Thyroid gland (tissue), 4 donors: ENCODE measurements around the gene PCDH12. TPM values are rescaled to one million over a fixed set of nuclear protein-coding genes. Genes with fewer than 3 reads are reported as not detected.

Experiments
- DNase-seq, 2 donors: peaks; one replicate each; pipeline ENCODE4 v3.0.0-alpha.2; 2019
- H3K27ac ChIP-seq, 3 donors: fragments of 200-600 bp; sonication (generic); 1 replicate in 2 of 3; 2 replicates in 1 of 3; pipeline ENCODE4 v1.5.1; 2016 to 2019; ENCODE audit warnings: mild to moderate bottlenecking in 1 of 3, moderate library complexity in 1 of 3
- H3K27me3 ChIP-seq: fragments of 200-600 bp; sonication (generic); one replicate; pipeline ENCODE4 v1.5.1; 2019
- H3K36me3 ChIP-seq, 2 donors: fragments of 200-600 bp; sonication (generic); one replicate each; pipeline ENCODE4 v1.5.1; 2016 to 2019
- H3K4me1 ChIP-seq, 2 donors: fragments of 200-600 bp; sonication (generic); one replicate each; pipeline ENCODE4 v1.5.1; 2017 to 2019
- H3K4me3 ChIP-seq, 3 donors: fragments of 200-600 bp; sonication (generic); replicated peaks in 1 of 3; 1 replicate in 2 of 3; 2 replicates in 1 of 3; pipeline ENCODE4 v1.5.1; 2016; ENCODE audit warnings: mild to moderate bottlenecking in 1 of 3
- H3K9me3 ChIP-seq: fragments of 200-600 bp; sonication (generic); one replicate; pipeline ENCODE4 v1.5.1; 2017
- POLR2A ChIP-seq, 2 donors: fragments of 450-650 bp; IDR thresholded peaks; one replicate each; pipeline ENCODE4 v1.6.1; 2017; ENCODE audit warnings: antibody characterized with exemption in 2 of 2, mild to moderate bottlenecking in 2 of 2, moderate library complexity in 1 of 2
- WGBS, 2 donors: methylation state at CpG; one replicate each; pipeline ENCODE4 v1.1.5; 2017; 5-methylcytosine and 5-hydroxymethylcytosine counted together
- intact Hi-C: fragments of 100-400 bp; cut with DNase I; formaldehyde crosslinking; loops from one replicate; pipeline ENCODE4 v1.15.1; 2023
- total RNA-seq, 4 donors: library from RNA; depleted of rRNA; stranded (reverse); fragments of >200 nt; gene quantifications; one replicate each; pipeline ENCODE4 v1.2.3, GENCODE V29; 2016
- TF ChIP-seq, protein P1 (sequence below), 6 experiments: fragments of 200-600 bp in 3 of 6; fragments of 450-650 bp in 3 of 6; sonication (generic) in 3 of 6; IDR thresholded peaks; one replicate each; pipeline ENCODE4 v1.5.1; 2016 to 2019; ENCODE audit warnings: antibody characterized with exemption in 6 of 6, mild to moderate bottlenecking in 2 of 6, inconsistent platforms in 1 of 6, moderate library complexity in 1 of 6

PCDH12 gene
- total RNA-seq, 4 donors from 2014 or later, result 7.7 to 23.2 (median 8.0) TPM

DNA sequence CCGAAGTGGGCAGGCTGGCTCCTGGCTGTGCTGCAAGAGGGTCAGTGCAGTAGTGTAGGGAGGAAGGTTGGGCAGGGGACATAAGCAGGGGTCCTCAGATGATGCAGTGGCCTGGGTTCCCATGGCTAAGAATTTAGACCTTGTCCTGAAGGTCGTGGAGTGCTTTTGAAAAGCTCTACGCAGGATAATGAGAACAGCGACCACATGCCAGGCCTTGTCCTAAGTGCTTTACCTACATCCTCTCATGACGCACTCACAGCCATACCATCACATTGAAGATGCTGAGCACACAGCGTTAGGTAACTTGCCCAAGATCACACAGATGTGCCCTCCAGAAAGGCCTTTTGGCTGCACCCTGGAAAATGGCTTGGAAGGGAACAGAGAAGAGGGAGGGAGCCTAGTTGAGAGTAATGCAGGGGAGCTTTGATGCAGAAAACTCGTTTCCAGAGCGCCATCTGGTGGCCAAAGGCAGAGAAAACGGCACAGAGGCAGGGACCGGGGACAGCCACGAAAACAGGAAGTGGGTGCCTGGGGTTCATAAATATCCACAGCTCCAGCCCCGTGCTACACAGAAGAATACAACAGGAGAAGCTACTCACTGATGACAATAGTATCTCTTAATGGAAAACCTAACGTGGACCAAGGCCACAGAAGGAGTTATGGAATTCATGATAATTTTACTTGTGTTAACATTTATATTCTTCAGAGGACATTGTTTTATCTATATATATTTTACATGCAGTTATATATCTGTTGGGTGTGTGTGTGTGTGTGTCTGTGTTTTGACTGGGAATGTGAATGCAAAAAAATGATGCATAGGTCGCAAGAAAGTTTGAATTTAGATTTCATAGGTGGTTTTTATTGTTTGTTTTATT, 2.7 kb upstream of the PCDH12 start:
- Histone ChIP-seq H3K4me3 (no peak overlapping the region), H3K27ac (peak overlapping the region in 1 of 3 donors; percentile 11), H3K9me3 (no peaks in the 10 kb centered on the region), H3K27me3 (no peaks in the 10 kb centered on the region), H3K4me1 (no peaks in the 10 kb centered on the region), H3K36me3 (no peaks in the 10 kb centered on the region)
- intact Hi-C loops, result loop anchor here (2.0 kb wide), 1 partner anchor 268 kb away; no protein-coding TSS in a partner anchor
- DNase-seq, result peak; percentile 82 to 90
- TF ChIP-seq POLR2A (IDR thresholded peaks at IDR 0.05), result no peak
- TF ChIP-seq, protein P1, sequence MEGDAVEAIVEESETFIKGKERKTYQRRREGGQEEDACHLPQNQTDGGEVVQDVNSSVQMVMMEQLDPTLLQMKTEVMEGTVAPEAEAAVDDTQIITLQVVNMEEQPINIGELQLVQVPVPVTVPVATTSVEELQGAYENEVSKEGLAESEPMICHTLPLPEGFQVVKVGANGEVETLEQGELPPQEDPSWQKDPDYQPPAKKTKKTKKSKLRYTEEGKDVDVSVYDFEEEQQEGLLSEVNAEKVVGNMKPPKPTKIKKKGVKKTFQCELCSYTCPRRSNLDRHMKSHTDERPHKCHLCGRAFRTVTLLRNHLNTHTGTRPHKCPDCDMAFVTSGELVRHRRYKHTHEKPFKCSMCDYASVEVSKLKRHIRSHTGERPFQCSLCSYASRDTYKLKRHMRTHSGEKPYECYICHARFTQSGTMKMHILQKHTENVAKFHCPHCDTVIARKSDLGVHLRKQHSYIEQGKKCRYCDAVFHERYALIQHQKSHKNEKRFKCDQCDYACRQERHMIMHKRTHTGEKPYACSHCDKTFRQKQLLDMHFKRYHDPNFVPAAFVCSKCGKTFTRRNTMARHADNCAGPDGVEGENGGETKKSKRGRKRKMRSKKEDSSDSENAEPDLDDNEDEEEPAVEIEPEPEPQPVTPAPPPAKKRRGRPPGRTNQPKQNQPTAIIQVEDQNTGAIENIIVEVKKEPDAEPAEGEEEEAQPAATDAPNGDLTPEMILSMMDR (IDR thresholded peaks at IDR 0.05), result peak; percentile 69 to 84 (median 75)
- WGBS, 2 donors, result 27 to 31% methylated on average over 14 of the region's 14 CpGs

DNA sequence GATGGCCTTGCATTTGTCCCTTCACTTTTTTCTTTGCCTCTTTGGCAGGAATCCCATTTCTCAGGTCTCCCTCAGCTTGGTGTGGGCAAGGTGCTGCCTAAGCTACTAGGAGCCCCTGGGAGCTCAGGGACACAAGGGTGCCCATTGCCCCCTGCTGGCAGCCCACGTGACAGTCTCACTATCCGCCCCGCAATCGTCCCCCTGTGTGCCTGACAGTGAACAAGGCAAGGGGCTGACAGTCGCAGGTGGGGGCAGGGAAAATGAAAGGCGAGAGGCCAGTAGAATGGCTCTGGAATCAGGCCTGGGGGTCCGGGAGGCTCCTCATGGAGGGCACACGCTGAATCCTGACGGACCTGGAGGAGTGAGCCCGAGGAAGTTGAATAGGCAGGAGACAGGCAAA, 2.0 kb upstream of the PCDH12 start:
- no peak for TF ChIP-seq POLR2A (IDR thresholded peaks at IDR 0.05)
- TF ChIP-seq, protein P1 (IDR thresholded peaks at IDR 0.05), result peak in 1 of 6 experiments; percentile 7
- 52 to 58% methylated on average over 10 of the region's 10 CpGs for WGBS, 2 donors

GRCh38 chr5:141958546-141959172, 657 bp upstream of the PCDH12 start:
- DNase-seq, result no peak
- WGBS, 2 donors, result 67 to 76% methylated on average over 8 of the region's 8 CpGs
- peak overlapping the region in 2 of 3 donors; percentile 21 to 31 for H3K27ac ChIP-seq
- TF ChIP-seq POLR2A (IDR thresholded peaks at IDR 0.05), result no peak
- TF ChIP-seq, protein P1 (IDR thresholded peaks at IDR 0.05), result no peak
- H3K27me3 ChIP-seq, result no peaks in the 10 kb centered on the region
- H3K4me1 ChIP-seq, result no peaks in the 10 kb centered on the region
- H3K9me3 ChIP-seq, result no peaks in the 10 kb centered on the region
- no peak overlapping the region for H3K4me3 ChIP-seq
- H3K36me3 ChIP-seq, result no peaks in the 10 kb centered on the region
- intact Hi-C loops, result loop anchor here (10.0 kb wide), 1 partner anchor 74 kb away; no protein-coding TSS in a partner anchor

More for the DNA sequence above, 2.0 kb upstream of the PCDH12 start:
- Histone ChIP-seq H3K9me3 (no peaks in the 10 kb centered on the region), H3K27ac (no peak overlapping the region), H3K36me3 (no peaks in the 10 kb centered on the region), H3K4me1 (no peaks in the 10 kb centered on the region), H3K27me3 (no peaks in the 10 kb centered on the region), H3K4me3 (no peak overlapping the region)
- intact Hi-C loops, result loop anchor here (2.0 kb wide), 1 partner anchor 267 kb away; no protein-coding TSS in a partner anchor
- no peak for DNase-seq

DNA sequence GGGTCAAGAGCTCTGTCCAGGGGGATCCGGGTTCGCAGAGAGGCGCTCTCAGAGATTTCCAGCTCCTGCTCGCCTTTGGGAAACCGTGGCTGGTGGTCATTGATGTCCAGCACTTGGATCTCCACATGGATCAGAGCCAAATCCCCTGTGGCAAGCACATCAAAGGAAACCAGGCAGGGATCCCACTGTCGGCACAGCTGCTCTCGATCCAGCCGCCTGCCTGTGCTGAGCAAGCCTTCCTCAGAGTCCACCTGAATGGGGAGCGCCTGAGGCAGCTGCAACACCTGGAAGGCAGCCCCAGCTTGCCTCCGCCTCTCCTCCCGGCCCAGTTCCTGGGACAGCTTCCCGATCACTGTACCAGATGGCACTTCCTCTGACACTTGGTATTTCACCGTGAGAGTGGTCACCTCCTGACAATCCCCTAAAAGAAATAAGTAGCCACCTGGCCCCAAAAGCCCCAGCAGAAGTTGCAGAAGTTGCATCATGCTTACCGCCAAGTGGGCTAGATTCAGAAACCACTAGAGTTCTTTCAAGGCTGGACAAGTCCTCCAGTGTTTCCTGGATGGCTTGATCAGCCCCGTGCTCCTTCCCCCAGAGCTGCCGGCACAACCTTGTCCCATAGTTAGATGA, 520 bp downstream of the PCDH12 start:
- no peak for TF ChIP-seq POLR2A (IDR thresholded peaks at IDR 0.05)
- no peaks in the 10 kb centered on the region for H3K36me3 ChIP-seq
- H3K4me3 ChIP-seq, result no peak overlapping the region
- H3K27me3 ChIP-seq, result no peaks in the 10 kb centered on the region
- H3K4me1 ChIP-seq, result no peaks in the 10 kb centered on the region
- intact Hi-C loops, result loop anchor here (10.0 kb wide), 1 partner anchor 73 kb away; no protein-coding TSS in a partner anchor
- H3K9me3 ChIP-seq, result no peaks in the 10 kb centered on the region
- 62 to 63% methylated on average over 10 to 11 of the region's 16 CpGs for WGBS, 2 donors
- peak overlapping the region in 2 of 3 donors; percentile 31 to 36 for H3K27ac ChIP-seq
- DNase-seq, result no peak

GRCh38 chr5:141954194-141954593, 3.8 kb downstream of the PCDH12 start:
- intact Hi-C loops, result loop anchor here (10.0 kb wide), 1 partner anchor 69 kb away; no protein-coding TSS in a partner anchor
- DNase-seq, result no peak
- Histone ChIP-seq H3K36me3 (no peaks in the 10 kb centered on the region), H3K27me3 (no peaks in the 10 kb centered on the region), H3K4me3 (no peak overlapping the region), H3K9me3 (no peaks in the 10 kb centered on the region), H3K4me1 (peaks cover 0 to 5% of the 10 kb centered on the region in 2 donors), H3K27ac (no peak overlapping the region)
- TF ChIP-seq, protein P1 (IDR thresholded peaks at IDR 0.05), result no peak
- no peak for TF ChIP-seq POLR2A (IDR thresholded peaks at IDR 0.05)
- 84 to 87% methylated on average over 2 of the region's 2 CpGs for WGBS, 2 donors
